Measurements from ENCODE around the gene TIRAP. TPM values are rescaled to one million over a fixed set of nuclear protein-coding genes. Genes with fewer than 3 reads are reported as not detected.

TIRAP gene
- polyA plus RNA-seq, 6 donors from 2014 or later: 4.9 to 11.2 (median 9.9) TPM

Other genes starting within 250 kb of the TIRAP start
- gene CDON, start 220.2 kb upstream of the TIRAP start, polyA plus RNA-seq (ENCODE audit: low read depth in 6 of 6): not detected
- 10 to 100 TPM; 15.5 to 21.1 (median 18.3) TPM for gene RPUSD4, start 71.4 kb upstream of the TIRAP start, polyA plus RNA-seq (ENCODE audit: low read depth in 6 of 6)
- gene FAM118B, start 71.3 kb upstream of the TIRAP start, polyA plus RNA-seq (ENCODE audit: low read depth in 6 of 6): 10 to 100 TPM in 5 of 6 donors, 1 to 10 TPM in 1; 9.7 to 15.2 (median 11.8) TPM
- gene SRPRA, start 14.2 kb upstream of the TIRAP start, polyA plus RNA-seq (ENCODE audit: low read depth in 6 of 6): 100 to 1,000 TPM in 1 of 6 donors, 10 to 100 TPM in 5; 55.5 to 102 (median 80.5) TPM
- gene FOXRED1, start 13.9 kb upstream of the TIRAP start, polyA plus RNA-seq (ENCODE audit: low read depth in 6 of 6): 10 to 100 TPM; 15.8 to 39.0 (median 19.8) TPM
- gene DCPS, start 21.0 kb downstream of the TIRAP start, polyA plus RNA-seq (ENCODE audit: low read depth in 6 of 6): 10 to 100 TPM; 28.4 to 49.1 (median 39.5) TPM
- gene ST3GAL4, start 72.6 kb downstream of the TIRAP start, polyA plus RNA-seq (ENCODE audit: low read depth in 6 of 6): 1 to 10 TPM in 2 of 6 donors, under 1 TPM in 1, not detected in 3; 0.32 to 1.3 (median 1.2) TPM